ENCODE measurements around the gene LILRA5. TPM values are rescaled to one million over a fixed set of nuclear protein-coding genes. Genes with fewer than 3 reads are reported as not detected.
"Not testable (repeated sequence)": the region's sequence is repeated elsewhere in the genome, so short reads cannot be mapped to it uniquely, and the experiment has no call there.

Gene LILRA5
- total RNA-seq, 1 experiment from 2014 or later = not detected

GRCh38 chr19:54329476-54330165, 16.7 kb upstream of the LILRA5 start:
- Histone ChIP-seq H3K36me3 (ENCODE audit: control insufficient read depth in 1 of 2, insufficient read depth in 2 of 2, low read length in 2 of 2) (no peaks in the 10 kb centered on the region), H3K9ac (ENCODE audit: low read length) (no peak overlapping the region), H3K27ac (ENCODE audit: low read depth, low read length) (no peak overlapping the region), H3K79me2 (ENCODE audit: insufficient read depth, low read length) (no peaks in the 10 kb centered on the region), H4K20me1 (ENCODE audit: insufficient read depth) (no peaks in the 10 kb centered on the region), H2AFZ (ENCODE audit: low read depth, low read length, poor library complexity, severe bottlenecking) (no peak overlapping the region), H3K4me3 (replicated peaks in 1 of 2; ENCODE audit: low read depth in 1 of 2, low read length in 2 of 2) (no peak overlapping the region), H3K27me3 (ENCODE audit: insufficient read depth, low read length) (no peaks in the 10 kb centered on the region), H3K4me2 (ENCODE audit: low read length) (no peak overlapping the region), H3K9me3 (ENCODE audit: control insufficient read depth in 1 of 2, insufficient read depth in 1 of 2, low read depth in 1 of 2, low read length in 2 of 2) (no peaks in the 10 kb centered on the region), H3K4me1 (ENCODE audit: control insufficient read depth in 1 of 2, insufficient read depth in 2 of 2, low read length in 2 of 2) (no peaks in the 10 kb centered on the region), H3K9me2 (ENCODE audit: insufficient read depth) (no peaks in the 10 kb centered on the region)
- POLR2A ChIA-PET = no interaction called here
- CTCF ChIA-PET = no interaction called here
- TF ChIP-seq POLR2AphosphoS5 (IDR thresholded peaks at IDR 0.05; ENCODE audit: low read depth, low read length) (no peak), JUND (IDR thresholded peaks at IDR 0.05) (no peak), CBX3 (IDR thresholded peaks at IDR 0.05; ENCODE audit: low read depth) (no peak), REST (IDR thresholded peaks at IDR 0.05; ENCODE audit: low read depth) (no peak), YY1 (IDR thresholded peaks at IDR 0.05; ENCODE audit: extremely low read depth, insufficient replicate concordance, low read depth, low read length) (no peak), FOSL1 (IDR thresholded peaks at IDR 0.05; ENCODE audit: low read depth) (no peak)
- RAD21 ChIA-PET (ENCODE audit: low non-redundant PET in 1 of 2, low total read pairs in 2 of 2, uncharacterized antibody in 2 of 2, unreplicated experiment in 2 of 2) = no interaction called here
- no peak for ATAC-seq
- intact Hi-C loops (cut with micrococcal nuclease) = no loop called here
- no peak for DNase-seq (ENCODE audit: low read depth, low spot score)
- BruUV-seq (replicated peaks) = no TSS peak

GRCh38 chr19:54328781-54329180, 15.8 kb upstream of the LILRA5 start:
- BruUV-seq (replicated peaks); CTCF ChIA-PET; H3K4me1 ChIP-seq (ENCODE audit: control insufficient read depth in 1 of 2, insufficient read depth in 2 of 2, low read length in 2 of 2); H3K36me3 ChIP-seq (ENCODE audit: control insufficient read depth in 1 of 2, insufficient read depth in 2 of 2, low read length in 2 of 2); H3K27ac ChIP-seq (ENCODE audit: low read depth, low read length); H2AFZ ChIP-seq (ENCODE audit: low read depth, low read length, poor library complexity, severe bottlenecking); H3K9me2 ChIP-seq (ENCODE audit: insufficient read depth); H4K20me1 ChIP-seq (ENCODE audit: insufficient read depth); H3K9ac ChIP-seq (ENCODE audit: low read length); H3K79me2 ChIP-seq (ENCODE audit: insufficient read depth, low read length); DNase-seq (ENCODE audit: low read depth, low spot score); RAD21 ChIA-PET (ENCODE audit: low non-redundant PET in 1 of 2, low total read pairs in 2 of 2, uncharacterized antibody in 2 of 2, unreplicated experiment in 2 of 2); H3K9me3 ChIP-seq (ENCODE audit: control insufficient read depth in 1 of 2, insufficient read depth in 1 of 2, low read depth in 1 of 2, low read length in 2 of 2); intact Hi-C loops (cut with micrococcal nuclease); H3K4me2 ChIP-seq (ENCODE audit: low read length); ATAC-seq; H3K27me3 ChIP-seq (ENCODE audit: insufficient read depth, low read length); POLR2A ChIA-PET; H3K4me3 ChIP-seq (replicated peaks in 1 of 2; ENCODE audit: low read depth in 1 of 2, low read length in 2 of 2): not testable (repeated sequence)
